NCI-H1694 treated with DMSO at 0.1 percent for 48 hours (cell line): ENCODE data around the gene MYF5.
"Not testable (repeated sequence)": the region's sequence is repeated elsewhere in the genome, so short reads cannot be mapped to it uniquely, and the experiment has no call there.

ENCODE experiments used
- DNase-seq: peaks from one replicate; lab custom pipeline; 2025; lab: John Stamatoyannopoulos, UW

The MYF5 gene

DNA sequence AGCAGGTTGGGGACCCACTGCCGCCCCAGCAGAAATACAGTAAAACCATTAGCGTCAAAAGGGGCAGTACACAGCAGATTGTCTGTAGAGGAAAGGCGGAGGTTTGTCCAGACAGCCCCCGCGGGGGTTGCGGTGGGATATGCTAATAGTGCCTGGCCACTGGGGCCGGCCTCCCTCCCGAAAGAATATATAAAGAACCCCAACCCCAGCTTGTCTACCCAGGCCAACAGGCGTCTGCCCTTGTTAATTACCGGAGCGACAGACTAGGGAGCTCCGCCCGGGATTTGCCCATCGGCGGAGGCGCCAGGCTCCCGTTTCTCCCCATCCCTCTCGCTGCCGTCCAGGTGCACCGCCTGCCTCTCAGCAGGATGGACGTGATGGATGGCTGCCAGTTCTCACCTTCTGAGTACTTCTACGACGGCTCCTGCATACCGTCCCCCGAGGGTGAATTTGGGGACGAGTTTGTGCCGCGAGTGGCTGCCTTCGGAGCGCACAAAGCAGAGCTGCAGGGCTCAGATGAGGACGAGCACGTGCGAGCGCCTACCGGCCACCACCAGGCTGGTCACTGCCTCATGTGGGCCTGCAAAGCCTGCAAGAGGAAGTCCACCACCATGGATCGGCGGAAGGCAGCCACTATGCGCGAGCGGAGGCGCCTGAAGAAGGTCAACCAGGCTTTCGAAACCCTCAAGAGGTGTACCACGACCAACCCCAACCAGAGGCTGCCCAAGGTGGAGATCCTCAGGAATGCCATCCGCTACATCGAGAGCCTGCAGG is at the start of gene MYF5:
TSS of gene MYF5 (plus strand) at position 217 of the 774 bp plus-strand sequence. CDS start at position 369, 152 bp downstream.
- DNase-seq: no peak

DNA sequence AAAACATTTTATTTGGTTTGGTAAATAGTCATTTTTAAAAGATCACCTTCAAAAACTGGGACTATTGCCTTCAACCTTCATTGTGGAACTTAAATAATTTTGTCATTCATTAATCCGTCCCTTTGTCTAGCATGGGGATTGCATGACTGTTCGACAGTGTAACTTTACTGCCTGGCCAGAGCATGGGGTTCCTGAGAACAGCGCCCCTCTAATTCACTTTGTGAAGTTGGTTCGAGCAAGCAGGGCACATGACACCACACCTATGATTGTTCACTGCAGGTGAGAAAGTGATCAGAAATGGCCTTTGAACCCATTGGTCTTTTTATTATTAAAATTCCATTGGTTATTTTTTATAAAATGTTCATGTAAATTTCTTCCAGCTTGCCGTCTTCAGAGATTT is 46.5 kb upstream of the MYF5 start:
- DNase-seq: no peak

DNA sequence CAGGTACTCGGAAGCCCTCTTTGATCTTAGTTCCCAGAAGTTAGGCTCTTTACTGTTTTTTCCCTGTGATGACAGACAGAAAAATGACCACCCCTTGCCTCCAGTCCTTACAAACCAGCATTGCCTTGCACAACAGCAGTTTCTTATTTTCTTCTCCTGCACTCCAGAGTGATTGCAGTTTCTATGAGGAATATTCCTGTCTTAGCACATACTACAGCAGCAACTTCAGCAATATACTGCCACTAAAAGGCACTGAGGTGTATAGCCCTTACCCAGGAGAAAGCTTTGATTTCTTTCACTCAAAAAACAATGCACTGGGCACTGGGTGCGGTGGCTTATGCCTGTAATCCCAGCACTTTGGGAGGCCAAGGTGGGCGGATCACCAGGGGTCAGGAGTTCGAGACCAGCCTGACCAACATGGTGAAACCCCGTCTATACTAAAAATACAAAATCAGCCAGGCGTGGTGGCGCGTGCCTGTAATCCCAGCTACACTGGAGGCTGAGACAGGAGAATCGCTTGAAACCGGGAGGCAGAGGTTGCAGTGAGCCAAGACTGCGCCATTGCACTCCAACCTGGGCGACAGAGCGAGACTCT is 40.6 kb upstream of the MYF5 start:
- DNase-seq: not testable (repeated sequence)

DNA sequence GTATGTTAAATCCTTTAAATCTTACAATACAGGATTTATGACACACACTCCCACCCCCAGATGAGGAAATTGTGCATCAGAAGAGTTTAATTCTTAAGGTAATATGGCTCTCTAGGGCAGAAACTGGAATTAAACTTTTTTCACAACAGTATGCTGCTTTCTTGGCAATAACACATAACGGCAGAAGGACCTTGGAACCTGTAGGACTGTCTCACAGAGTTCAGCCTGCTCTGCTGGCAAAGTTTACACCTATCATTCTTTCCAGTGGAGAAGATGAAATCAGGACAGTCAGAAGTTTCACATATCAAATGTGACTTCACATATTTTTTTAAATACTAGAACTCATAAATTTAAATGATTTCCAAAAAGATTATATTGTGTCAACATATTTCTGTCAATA is 39.9 kb upstream of the MYF5 start:
- DNase-seq: no peak

DNA sequence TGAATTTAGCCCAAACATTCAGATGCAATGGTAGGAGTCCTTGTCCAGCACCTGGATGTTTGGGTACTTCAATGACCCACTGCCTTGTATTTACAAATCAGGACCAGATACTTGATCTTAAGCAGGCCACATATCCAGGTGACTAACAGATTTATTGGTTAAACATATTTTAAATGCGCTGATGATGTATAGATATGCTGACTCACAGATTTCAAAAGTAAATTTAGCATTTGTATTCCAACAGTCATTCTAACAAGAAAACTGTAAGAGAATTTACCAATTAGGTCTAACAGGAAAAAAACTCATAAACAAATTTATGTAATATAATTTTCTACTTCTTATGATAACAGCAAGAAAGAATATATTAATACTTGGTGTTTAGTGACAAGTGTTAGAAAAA is 38.7 kb upstream of the MYF5 start:
- DNase-seq: no peak

DNA sequence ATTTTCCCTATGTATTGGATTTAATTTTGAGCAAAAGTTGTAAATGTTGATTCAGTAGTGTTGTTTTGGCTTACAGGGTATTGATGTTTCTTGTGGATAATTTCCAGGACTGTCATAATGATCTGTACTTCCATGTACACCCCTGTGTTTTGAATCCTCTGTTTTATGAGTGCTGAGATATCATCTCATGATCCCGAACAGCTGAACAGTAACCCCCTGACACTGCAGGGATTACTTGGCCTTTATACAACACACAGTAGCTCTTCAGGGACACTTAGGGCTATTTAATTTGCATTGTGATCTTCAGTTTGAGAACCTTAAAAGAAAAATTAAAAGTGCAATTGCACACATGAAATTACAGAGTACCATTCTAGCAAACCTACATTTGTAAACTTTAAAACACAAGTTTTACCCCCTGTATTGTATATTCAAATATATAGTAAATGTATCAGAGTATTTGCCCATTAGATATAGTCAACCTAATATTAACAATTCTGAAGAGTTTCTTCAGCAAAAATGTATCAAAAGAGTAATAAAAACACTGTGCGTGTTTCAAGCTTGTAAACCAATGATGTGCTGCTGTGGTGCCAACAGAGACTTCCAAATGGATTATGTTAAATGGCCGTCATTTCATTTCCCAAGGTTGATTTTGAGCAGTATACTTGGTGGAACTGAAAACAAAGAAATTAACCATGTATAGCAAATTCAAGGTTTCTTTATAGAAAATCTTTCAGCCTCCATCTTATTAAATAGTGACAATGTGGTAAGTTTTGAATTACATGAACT is 37.2 kb upstream of the MYF5 start:
- DNase-seq: no peak

DNA sequence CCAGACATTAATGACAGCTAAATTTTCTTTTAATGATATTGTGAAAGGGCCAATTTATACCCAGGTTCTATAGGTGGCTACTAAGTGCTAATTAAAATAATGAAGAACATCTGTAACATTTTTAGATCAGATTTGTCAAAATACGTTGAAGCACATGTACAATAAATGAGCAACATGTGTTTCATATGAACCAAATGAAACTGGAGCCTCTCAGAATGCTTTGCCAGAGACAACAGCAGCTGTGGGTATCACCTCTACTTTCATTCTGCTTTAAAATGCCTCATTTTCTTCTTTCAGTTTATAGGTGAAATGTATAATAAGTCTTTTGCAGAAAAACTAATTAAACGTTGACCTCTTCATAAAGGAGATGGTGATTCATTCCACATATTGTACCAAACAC is 35.4 kb upstream of the MYF5 start:
- DNase-seq: peak; percentile 12

DNA sequence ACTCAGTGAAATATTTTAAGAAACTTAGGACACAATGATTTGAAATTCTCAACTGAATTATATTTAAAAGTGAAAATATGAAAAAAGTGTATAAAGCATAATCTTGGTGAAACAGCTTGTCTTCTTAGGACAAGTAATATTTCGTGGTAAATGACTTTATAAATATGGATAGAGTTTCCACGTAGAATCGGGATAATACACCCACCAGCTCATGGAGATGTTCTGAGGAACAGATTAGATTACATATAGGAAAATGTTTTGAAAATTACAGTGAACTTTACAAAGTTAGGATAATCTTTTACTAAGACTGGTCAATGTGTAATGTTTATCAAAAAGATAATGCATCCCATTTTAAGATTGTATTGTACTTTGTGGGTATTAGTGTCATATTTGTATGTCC is 34.9 kb upstream of the MYF5 start:
- no peak for DNase-seq

DNA sequence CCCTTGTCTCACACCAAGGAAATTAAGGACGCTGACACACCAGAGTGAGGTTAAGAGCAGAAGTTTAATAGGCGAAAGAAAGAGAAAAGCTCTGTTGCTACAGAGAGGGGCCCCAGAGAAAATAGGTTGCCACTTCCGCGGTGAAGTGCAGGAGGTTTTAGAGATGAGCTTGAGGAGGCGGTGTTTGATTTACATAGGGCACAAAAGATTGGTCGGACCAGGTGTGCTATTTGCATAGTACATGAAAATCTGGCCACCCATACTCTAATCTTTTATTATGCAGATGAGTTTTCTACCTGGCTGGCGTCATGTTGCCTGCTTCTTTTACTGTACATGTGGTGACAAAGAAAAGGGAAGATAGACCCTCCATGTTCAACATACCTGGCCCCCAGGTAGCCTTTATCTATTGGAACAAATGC is 32.6 kb upstream of the MYF5 start:
- DNase-seq: no peak

DNA sequence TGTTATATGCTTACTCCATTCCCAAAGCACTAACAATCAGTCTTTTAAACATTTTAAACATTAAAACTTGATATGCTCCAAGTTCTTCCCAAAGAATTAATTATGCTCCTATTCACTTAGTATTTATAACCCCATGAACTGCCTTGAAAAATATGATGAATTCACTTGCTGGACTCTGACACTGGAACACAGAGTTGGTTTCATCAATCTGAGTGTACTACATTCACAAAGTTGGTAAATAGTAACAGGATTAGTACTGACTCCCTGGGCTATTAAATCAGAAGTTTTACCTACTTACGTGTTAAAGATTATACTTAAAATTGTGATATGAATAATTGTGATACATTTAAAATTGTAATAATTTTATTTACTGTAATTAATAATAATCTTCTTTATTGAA is 26.6 kb upstream of the MYF5 start:
- DNase-seq: no peak

DNA sequence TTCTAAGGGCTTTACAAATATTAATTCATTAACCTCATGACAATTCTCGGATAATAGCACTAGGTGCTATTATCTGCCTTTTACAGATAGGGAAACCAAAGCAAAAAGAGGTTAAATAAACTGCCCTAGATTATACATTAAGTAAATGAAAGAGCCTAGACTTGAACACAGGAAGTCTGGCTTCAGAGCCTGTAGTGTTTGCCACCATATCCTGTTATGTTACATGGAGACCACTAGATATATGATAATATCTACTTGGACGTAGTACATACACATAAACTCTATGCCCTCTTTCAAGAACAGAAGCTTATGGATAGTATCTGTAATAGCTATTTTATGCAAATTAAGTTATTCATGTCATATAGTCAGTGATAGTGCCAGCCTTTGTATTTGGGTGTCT is 26.2 kb upstream of the MYF5 start:
- DNase-seq: no peak

DNA sequence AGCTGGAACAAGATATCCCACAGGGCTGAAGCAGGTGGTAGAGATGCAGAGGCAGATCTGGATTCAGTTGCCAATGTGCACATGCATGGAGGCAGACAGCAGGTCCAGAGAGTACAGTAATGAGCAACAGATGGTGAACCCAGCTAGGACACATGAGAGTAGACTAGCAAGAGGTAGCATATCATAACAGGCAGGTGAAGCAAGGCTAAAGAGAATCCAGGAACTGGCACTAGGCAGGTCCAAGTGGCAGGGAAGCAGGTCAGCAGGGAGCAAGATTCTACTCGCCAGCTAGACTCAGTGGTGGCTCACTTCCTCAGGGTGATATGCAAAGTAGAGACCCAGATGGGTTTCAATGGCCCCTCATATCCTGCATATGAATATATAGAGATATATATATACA is 24.6 kb upstream of the MYF5 start:
- peak; percentile 71 for DNase-seq

DNA sequence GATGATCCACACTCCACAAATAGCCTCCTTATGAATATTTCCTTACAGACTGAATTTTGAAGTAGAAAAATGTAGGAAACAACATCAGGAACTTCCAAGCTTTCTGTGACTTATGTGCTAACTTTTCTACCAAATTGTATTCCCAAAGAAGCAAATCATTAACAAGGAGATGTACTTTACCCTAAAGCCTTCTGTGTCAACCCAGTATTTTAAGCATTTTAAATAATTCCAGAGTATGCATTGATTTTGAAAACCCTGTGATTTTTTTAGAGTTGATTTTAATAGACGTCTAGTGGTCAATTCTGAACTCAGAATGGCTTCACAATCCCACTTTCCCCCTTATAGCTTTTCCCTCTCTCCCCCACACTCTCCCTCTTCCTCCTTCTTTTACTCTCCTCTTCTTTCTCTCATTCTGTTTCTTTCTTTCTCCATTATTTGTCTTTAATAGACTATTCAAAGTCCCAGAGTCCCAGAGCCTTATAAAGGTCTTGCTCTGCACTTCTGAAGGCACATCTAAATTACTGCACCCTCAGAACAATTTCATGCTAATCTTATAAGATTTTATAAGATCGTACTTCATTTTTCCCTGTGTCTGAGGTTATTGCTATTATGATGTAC is 19.3 kb upstream of the MYF5 start:
- no peak for DNase-seq

DNA sequence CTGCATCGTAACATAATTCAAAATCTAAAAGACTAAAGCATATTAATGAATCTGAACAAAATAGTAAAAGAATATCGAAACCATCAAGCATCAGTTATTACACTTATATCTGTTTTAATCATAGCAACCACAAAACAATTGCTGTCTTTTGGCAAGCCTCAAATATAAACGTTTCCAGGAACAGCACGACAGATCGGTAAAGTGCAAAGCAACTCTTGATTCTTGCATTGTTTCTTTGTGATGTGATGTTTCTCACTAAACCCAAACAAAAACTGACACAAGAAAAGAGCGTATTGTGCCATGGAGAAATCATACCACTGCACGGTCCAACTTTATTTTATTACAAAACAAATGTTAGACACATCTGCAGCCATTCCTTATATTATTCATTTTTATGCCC is 18.5 kb upstream of the MYF5 start:
- DNase-seq: no peak

DNA sequence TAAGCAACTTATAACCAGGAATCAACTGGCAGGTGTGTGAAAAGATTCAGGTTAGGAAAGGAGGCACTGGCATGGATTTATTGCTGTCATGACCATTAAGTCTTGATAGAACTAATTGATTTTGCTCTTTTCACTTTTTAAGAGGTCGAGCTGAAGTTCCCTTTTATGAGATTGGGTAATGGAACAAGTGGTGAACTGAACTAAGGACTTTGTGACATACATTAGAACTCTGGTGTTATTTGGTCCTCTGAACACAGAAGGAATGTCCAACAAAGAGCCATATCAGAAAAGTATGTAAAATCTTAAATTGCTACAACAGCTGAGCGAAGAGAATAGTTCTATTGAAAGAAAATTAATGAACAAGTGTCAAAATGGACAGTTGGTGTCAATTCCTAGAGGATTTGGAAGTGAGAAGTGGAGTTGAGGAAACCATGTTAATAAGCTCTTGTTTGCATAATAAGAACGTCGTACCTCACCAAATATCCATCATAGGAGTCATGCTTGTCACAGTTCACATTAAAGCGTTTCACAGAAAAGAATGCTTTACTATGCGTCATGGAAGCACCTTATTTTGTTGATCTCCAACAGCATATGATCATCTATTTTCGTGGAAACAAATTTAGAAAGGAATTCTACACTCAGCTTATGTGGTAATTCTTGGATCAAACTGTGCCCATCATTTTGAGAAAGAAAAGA is 17.7 kb upstream of the MYF5 start:
- no peak for DNase-seq

DNA sequence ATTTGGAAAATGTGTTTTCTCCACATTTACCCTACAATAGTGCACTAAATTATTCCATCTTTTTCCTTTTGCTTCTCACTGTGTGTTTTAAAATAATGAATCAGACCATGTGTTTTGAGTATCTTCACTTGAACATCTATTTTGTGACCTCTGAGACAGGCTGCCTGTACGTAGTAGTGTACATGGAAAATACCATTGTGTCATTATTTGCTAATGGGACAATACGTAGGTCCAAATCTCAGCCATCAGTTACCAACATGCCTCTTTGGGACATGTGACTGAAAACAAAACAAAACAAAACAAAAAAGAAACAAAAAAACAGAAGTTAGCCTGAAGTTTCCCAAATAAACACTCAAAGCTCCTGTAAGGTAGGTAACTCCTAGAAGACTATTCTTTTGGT is 16.4 kb upstream of the MYF5 start:
- DNase-seq: no peak

DNA sequence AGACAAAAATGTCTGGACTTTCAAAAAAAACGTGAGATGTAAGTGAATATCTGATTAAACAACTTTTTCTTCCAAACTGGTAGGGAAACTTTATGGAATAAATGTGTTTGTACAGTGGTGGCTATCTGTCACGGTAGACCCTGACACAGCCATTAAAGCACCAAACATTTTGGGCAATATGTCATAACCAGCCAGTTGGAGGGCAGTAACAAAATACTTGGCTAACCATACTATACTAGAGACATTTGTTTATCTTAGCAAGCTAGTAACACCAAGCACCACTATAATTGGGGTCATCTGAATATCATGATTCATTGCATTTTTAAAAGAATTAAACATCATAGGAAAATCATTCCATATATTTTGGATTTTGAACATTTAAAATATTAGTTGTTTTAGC is 15.3 kb upstream of the MYF5 start:
- DNase-seq: no peak

DNA sequence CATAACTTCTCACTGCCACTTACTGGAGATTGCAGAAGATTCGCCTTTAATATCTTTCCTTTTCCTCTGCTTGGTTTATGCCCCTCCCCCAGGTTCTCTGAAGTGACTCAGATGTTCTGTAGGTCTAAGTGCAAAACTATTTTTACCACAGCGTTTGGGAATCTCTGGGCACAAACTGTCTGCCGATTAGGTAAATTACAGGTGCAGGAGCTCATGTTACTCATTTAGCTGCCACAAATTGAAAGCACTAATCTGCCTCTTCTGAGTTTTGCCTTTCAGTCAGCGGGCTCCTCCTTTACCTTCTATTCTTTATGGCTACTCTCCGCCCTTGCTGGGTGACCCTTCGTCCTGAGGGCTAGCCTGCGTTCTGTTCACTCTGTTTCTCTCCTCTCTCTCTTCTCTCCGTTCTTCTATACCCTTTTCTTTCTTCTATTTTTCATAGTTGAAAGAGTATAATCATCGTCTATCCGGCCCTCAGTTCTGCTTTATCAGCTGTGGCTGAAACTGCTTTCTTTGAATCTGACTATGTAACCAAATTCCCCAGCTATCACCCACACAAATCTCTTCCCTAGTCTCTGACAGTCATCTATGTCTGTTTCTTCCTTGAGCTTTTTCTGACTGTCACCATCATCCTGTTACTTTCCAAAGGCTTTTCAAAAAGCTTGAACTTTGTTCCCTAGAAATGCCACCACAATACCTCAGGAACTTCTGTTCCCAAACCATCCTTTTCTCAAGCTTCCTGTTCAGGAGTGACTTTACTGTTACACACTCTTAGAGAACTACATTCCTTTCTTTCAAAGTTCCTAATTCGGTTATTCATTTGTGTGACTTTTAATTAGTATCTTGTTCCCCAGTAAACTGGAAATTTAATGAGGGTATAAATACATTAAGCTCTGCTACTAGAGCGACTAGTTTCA is 13.6 kb upstream of the MYF5 start:
- DNase-seq: no peak

DNA sequence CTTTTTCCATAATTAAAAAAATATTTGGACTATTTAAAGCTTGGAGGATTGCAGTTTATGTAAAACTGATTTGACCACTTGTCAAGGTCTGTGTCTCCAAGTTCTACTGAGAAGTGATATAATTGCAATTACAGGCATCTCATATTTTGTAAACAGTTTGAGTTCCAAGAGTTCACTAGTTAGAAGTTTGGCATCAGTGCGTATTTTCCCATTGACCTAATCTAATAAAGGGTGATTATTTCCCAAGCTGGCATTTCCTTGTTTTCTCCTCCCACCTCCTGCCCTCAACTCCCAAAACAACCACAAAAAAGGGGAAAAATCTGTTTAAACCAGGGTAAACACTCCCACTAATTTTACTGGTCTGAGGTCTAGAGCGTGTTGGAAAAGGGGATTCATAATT is 12.3 kb upstream of the MYF5 start:
- no peak for DNase-seq

DNA sequence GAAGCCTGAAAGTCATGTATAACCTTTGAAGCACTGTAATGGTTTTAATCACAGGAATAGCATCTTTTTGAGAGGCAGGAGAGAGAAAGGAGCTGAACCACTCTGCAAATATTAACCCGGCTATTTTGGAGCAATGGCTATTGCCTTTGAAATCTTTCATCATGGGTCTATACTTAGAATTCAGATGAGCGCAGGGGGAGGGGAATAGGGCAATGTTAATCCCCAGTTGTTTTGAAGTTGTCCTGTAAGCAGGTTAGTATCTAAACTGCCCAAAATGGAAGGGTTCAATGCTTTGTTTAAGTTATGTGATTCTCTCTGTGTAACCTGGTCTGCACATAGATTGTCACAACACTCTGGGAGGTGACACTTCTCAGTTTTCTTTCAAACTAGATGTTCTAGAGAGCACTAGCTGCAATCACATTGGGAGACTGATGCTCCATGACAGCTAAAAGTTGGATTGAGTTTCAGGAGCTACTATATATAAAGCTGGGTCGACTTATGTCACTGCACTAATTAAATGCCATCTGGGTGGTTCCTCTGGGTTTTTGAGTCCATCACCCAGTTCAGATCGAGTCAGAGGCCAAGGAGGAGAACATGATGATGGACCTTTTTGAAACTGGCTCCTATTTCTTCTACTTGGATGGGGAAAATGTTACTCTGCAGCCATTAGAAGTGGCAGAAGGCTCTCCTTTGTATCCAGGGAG is 9.4 kb upstream of the MYF5 start, which contains the start of gene MYF6:
TSS of gene MYF6 (plus strand) at position 509 of the 704 bp plus-strand sequence. CDS start at position 595, 86 bp downstream.
- no peak for DNase-seq
